Chondrocyte (in vitro differentiated cells): ENCODE results near the gene SIT1. TPM values are rescaled to one million over a fixed set of nuclear protein-coding genes. Genes with fewer than 3 reads are reported as not detected.

Experiments used
- DNase-seq: peaks from one replicate; pipeline ENCODE4 v3.0.0; 2021; ENCODE audit warnings: mixed read lengths, low spot score
- H3K27ac Mint-ChIP-seq: one replicate; pipeline ENCODE4 v1.8.0; 2021; ENCODE audit warnings: mild to moderate bottlenecking, moderate library complexity, mixed read lengths; ENCODE audit not compliant: unreplicated experiment
- H3K27me3 Mint-ChIP-seq: 2 replicates; pipeline ENCODE4 v1.8.0; 2021; ENCODE audit warnings: low read depth, mixed read lengths
- H3K36me3 Mint-ChIP-seq: 2 replicates; pipeline ENCODE4 v1.8.0; 2021; ENCODE audit warnings: low read depth, mixed read lengths
- H3K4me1 Mint-ChIP-seq: 2 replicates; pipeline ENCODE4 v1.8.0; 2021; ENCODE audit warnings: low read depth, mild to moderate bottlenecking, mixed read lengths
- H3K4me3 Mint-ChIP-seq: one replicate; pipeline ENCODE4 v1.8.0; 2021; ENCODE audit warnings: mild to moderate bottlenecking, moderate library complexity, mixed read lengths; ENCODE audit not compliant: unreplicated experiment
- H3K9me3 Mint-ChIP-seq: 2 replicates; pipeline ENCODE4 v1.8.0; 2021; ENCODE audit warnings: low read depth, mixed read lengths
- total RNA-seq: library from RNA; stranded (reverse); gene quantifications from 3 replicates; pipeline ENCODE4 v1.2.1, GENCODE V29; 2021
- TF ChIP-seq, protein P1 (sequence below): fragments of 200-600 bp; sonication (generic); IDR thresholded peaks from 2 replicates; pipeline ENCODE4 v1.5.0; 2021; ENCODE audit warnings: antibody characterized with exemption, mild to moderate bottlenecking, moderate library complexity

The SIT1 gene
- total RNA-seq, 1 donor from 2014 or later, result not detected

GRCh38 chr9:35609001-35609819, 41.5 kb downstream of the SIT1 start:
- peak; percentile 79 for DNase-seq
- H3K9me3 Mint-ChIP-seq, result no peaks in the 10 kb centered on the region
- peak overlapping the region; percentile 12 for H3K27ac Mint-ChIP-seq
- no peak overlapping the region for H3K4me3 Mint-ChIP-seq
- H3K27me3 Mint-ChIP-seq, result no peaks in the 10 kb centered on the region
- peaks cover 19% of the 10 kb centered on the region for H3K4me1 Mint-ChIP-seq
- TF ChIP-seq, protein P1, sequence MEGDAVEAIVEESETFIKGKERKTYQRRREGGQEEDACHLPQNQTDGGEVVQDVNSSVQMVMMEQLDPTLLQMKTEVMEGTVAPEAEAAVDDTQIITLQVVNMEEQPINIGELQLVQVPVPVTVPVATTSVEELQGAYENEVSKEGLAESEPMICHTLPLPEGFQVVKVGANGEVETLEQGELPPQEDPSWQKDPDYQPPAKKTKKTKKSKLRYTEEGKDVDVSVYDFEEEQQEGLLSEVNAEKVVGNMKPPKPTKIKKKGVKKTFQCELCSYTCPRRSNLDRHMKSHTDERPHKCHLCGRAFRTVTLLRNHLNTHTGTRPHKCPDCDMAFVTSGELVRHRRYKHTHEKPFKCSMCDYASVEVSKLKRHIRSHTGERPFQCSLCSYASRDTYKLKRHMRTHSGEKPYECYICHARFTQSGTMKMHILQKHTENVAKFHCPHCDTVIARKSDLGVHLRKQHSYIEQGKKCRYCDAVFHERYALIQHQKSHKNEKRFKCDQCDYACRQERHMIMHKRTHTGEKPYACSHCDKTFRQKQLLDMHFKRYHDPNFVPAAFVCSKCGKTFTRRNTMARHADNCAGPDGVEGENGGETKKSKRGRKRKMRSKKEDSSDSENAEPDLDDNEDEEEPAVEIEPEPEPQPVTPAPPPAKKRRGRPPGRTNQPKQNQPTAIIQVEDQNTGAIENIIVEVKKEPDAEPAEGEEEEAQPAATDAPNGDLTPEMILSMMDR, result no peak
- H3K36me3 Mint-ChIP-seq, result peaks cover 13% of the 10 kb centered on the region

DNA sequence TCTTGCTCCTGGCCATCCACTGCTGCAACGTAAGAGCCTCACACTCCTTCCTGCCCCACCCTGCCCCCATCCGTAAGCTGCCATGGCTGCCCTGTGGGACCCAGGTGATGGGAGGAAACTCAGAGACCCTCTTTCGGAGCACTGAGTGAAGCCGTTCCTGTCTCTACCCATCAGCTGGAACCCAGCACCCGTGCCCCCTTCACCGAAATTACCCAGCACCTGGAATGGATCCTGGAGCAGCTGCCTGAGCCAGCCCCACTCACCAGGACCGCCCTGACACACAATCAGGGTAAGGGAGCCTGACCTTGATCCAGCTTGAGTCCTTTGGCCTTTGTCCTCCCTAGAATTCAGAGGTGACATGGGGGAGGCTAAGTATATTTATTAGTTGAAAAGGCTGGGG, 42.5 kb downstream of the SIT1 start:
- Mint-ChIP-seq H3K27me3 (no peaks in the 10 kb centered on the region), H3K36me3 (peaks cover 13% of the 10 kb centered on the region), H3K9me3 (no peaks in the 10 kb centered on the region), H3K4me1 (peaks cover 28% of the 10 kb centered on the region), H3K4me3 (no peak overlapping the region), H3K27ac (no peak overlapping the region)
- DNase-seq, result peak; percentile 32
- TF ChIP-seq, protein P1, result no peak

DNA sequence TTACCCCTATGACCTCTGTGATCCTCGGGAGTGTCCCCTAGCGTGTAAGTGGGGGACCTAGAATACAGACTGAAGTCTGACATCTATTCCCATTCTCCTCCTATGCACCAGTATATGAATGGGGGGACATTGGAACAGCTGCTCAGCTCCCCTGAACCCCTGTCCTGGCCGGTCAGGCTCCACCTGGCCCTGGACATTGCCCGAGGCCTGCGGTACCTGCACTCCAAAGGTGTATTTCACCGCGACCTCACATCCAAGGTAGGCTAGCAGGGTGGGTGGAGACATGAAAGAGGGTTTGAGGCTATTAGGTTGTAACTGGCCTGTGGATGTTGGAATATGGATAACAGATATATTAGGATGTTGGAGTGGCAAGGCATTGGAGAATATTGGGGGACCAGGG, 44.0 kb downstream of the SIT1 start:
- H3K4me1 Mint-ChIP-seq, result peaks cover 37% of the 10 kb centered on the region
- H3K27ac Mint-ChIP-seq, result no peak overlapping the region
- peaks cover 13% of the 10 kb centered on the region for H3K36me3 Mint-ChIP-seq
- DNase-seq, result peak; percentile 61
- TF ChIP-seq, protein P1, result no peak
- peak overlapping the region; percentile 7 for H3K4me3 Mint-ChIP-seq
- no peaks in the 10 kb centered on the region for H3K27me3 Mint-ChIP-seq
- no peaks in the 10 kb centered on the region for H3K9me3 Mint-ChIP-seq

DNA sequence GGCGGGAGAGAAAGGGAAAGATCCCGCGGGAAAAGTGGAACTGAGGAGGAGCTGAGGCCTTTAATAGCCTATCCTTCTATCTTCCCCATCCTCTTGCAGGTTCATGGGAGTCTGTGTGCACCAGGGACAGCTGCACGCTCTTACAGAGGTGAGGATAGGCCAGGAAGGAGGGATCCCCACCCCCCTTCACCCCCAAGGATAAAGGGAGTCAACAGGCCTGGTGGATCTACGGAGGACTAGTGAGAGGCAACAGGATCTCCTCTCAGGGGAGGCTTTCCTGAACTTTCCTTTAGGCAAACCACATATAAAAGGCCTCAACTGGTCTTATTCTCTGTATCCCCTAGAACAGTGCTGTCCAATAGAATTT, 44.6 kb downstream of the SIT1 start:
- Mint-ChIP-seq H3K4me3 (peak overlapping the region; percentile 76), H3K27ac (peak overlapping the region; percentile 22), H3K36me3 (peaks cover 13% of the 10 kb centered on the region), H3K9me3 (no peaks in the 10 kb centered on the region), H3K27me3 (no peaks in the 10 kb centered on the region), H3K4me1 (peaks cover 37% of the 10 kb centered on the region)
- TF ChIP-seq, protein P1, result no peak
- DNase-seq, result no peak

GRCh38 chr9:35605351-35606137, 45.2 kb downstream of the SIT1 start:
- H3K36me3 Mint-ChIP-seq, result peaks cover 11% of the 10 kb centered on the region
- peak; percentile 90 for DNase-seq

More at GRCh38 chr9:35605351-35606137, 45.2 kb downstream of the SIT1 start:
- TF ChIP-seq, protein P1, result no peak
- Mint-ChIP-seq H3K27me3 (no peaks in the 10 kb centered on the region), H3K9me3 (no peaks in the 10 kb centered on the region), H3K4me1 (peaks cover 37% of the 10 kb centered on the region), H3K4me3 (peak overlapping the region; percentile 76), H3K27ac (peak overlapping the region; percentile 22)
